BJ (cell line): ENCODE measurements around the gene ART5. TPM values are rescaled to one million over a fixed set of nuclear protein-coding genes. Genes with fewer than 3 reads are reported as not detected.

ENCODE experiments used
- CTCF ChIA-PET: fragments of 350-600 bp; formaldehyde crosslinking; extraction: SDS; loops from one replicate; lab custom pipeline; 2021; ENCODE audit warnings: antibody characterized with exemption, inconsistent platforms; lab: Yijun Ruan, JAX
- POLR2A ChIA-PET: fragments of 300-600 bp; sonication (Branson Sonifier 250); formaldehyde crosslinking; extraction: SDS; loops from one replicate; lab custom pipeline; 2021; ENCODE audit warnings: antibody characterized with exemption; lab: Charles Lee
- DNase-seq: peaks from one replicate; pipeline ENCODE4 v3.0.0-alpha.2; 2011; ENCODE audit warnings: low read depth
- H3K27me3 ChIP-seq: 2 replicates; pipeline ENCODE4 v1.6.0; 2011; ENCODE audit warnings: low read length; ENCODE audit not compliant: control insufficient read depth, insufficient read depth
- H3K36me3 ChIP-seq: 2 replicates; pipeline ENCODE4 v1.5.1; 2011; ENCODE audit warnings: low read length; ENCODE audit not compliant: control insufficient read depth, insufficient read depth
- H3K4me3 ChIP-seq: 2 replicates; pipeline ENCODE4 v1.5.1; 2011; ENCODE audit warnings: low read depth, mild to moderate bottlenecking, control low read depth, low read length
- polyA plus RNA-seq: library from polyadenylated mRNA; depleted of rRNA; stranded (reverse); fragments of >200 nt; gene quantifications from 2 replicates; pipeline ENCODE4 v1.2.3, GENCODE V29; 2011
- TF ChIP-seq, protein P1 (sequence below): IDR thresholded peaks from 2 replicates; pipeline ENCODE4 v1.5.1; 2011; ENCODE audit warnings: low read depth, mild to moderate bottlenecking, control low read depth, inconsistent platforms, low read length, moderate library complexity; ENCODE audit not compliant: insufficient read depth

Gene ART5
- polyA plus RNA-seq, 1 experiment: 0.38 TPM

DNA sequence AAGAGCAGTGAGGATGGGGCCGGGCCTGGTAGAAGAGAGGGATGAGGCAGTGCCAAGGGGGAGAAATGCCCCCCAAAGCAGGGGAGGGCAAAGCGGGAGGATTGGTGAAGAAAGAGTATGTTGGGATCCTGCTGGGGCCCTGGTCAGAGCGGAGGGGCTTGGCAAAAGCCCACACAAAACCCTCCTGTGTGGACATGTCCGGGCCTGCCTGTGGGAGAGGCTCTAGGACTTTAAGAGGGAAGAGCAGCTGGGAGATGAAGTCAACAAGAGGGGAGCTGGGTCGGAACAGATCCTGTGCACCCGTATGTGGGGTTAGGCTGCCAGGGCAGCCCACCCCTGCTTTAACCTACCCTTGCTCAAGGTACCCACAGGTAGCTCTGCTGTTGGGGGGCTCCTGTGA lies 25.8 kb downstream of the ART5 start:
- ChIA-PET POLR2A (no interaction called here), CTCF (interaction anchor here (2.7 kb wide), 1 partner anchor 192 kb away, joined by 11 read pairs; the partner anchor contains the start of gene PGAP2)
- TF ChIP-seq, protein P1, sequence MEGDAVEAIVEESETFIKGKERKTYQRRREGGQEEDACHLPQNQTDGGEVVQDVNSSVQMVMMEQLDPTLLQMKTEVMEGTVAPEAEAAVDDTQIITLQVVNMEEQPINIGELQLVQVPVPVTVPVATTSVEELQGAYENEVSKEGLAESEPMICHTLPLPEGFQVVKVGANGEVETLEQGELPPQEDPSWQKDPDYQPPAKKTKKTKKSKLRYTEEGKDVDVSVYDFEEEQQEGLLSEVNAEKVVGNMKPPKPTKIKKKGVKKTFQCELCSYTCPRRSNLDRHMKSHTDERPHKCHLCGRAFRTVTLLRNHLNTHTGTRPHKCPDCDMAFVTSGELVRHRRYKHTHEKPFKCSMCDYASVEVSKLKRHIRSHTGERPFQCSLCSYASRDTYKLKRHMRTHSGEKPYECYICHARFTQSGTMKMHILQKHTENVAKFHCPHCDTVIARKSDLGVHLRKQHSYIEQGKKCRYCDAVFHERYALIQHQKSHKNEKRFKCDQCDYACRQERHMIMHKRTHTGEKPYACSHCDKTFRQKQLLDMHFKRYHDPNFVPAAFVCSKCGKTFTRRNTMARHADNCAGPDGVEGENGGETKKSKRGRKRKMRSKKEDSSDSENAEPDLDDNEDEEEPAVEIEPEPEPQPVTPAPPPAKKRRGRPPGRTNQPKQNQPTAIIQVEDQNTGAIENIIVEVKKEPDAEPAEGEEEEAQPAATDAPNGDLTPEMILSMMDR: no peak
- Histone ChIP-seq H3K27me3 (no peaks in the 10 kb centered on the region), H3K36me3 (no peaks in the 10 kb centered on the region), H3K4me3 (no peak overlapping the region)
- no peak for DNase-seq

DNA sequence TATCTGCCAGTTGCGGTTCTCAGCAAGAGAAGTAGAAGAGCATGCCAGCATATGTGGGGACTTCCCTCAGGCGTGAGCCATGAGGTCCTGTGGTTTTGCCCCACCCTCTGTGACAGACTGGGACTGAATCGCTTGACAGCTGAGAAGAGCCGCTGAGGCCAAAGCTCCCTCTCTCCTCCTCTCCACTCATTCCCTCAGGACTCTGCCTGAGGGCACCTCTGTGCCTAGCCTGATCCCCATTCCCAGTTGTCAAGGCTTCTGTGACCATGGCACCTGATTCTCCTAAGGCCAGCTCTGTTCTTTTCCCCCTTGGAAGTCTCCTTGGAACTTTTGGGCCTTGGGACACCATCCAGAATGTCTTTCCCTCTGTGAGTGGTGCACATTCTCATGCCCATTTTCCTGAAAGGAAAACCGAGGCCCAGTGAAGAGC lies 27.0 kb downstream of the ART5 start:
- ChIA-PET CTCF (interaction anchor here (0.8 to 3.5 kb wide), 2 partner anchors 34 to 194 kb away, joined by 3 to 21 read pairs; partner anchors contain the start of gene PGAP2), POLR2A (no interaction called here)
- H3K36me3 ChIP-seq: no peaks in the 10 kb centered on the region
- no peaks in the 10 kb centered on the region for H3K27me3 ChIP-seq
- H3K4me3 ChIP-seq: no peak overlapping the region
- TF ChIP-seq, protein P1: no peak
- no peak for DNase-seq

DNA sequence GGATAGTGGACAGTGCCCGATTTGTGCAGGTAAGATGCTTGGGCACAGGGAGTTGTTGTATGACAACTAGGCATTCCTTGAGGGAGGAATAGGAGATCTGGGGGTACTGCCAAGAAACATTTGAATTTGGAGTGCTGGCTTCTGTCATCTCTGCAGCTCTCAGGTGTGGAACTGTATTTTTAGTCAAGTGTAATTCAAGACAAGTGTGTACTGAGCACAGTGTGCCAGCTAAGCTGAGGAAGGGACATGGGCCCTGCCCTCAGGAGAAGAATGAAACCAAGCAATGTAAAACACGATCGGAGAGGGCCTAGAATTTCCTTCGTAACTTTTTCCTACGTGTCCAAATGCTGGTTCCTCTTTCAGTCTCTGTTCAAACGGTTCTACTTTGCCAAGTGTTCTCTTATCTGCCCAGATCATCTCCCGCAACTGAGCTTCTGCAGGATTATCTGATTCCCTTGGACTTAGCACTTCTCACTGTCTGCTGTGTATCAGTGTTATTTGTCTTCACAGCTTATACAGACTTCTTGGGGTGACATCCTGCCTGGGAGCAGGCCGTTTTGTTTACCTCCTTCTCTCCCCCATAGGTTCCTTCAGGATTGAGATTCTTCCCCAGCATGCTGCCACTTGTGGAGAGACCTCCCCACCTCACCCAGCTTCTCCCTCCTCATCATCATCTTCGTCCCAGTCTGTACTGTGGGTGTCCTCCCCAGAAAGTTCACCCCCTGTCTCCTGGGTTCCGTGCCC lies 27.6 kb downstream of the ART5 start:
- no peak overlapping the region for H3K4me3 ChIP-seq
- TF ChIP-seq, protein P1: no peak
- DNase-seq: no peak
- ChIA-PET CTCF (interaction anchor here (0.8 to 3.5 kb wide), 3 partner anchors 34 to 227 kb away, joined by 3 to 21 read pairs (median 3); partner anchors contain the start of gene PGAP2), POLR2A (no interaction called here)
- no peaks in the 10 kb centered on the region for H3K36me3 ChIP-seq
- no peaks in the 10 kb centered on the region for H3K27me3 ChIP-seq

DNA sequence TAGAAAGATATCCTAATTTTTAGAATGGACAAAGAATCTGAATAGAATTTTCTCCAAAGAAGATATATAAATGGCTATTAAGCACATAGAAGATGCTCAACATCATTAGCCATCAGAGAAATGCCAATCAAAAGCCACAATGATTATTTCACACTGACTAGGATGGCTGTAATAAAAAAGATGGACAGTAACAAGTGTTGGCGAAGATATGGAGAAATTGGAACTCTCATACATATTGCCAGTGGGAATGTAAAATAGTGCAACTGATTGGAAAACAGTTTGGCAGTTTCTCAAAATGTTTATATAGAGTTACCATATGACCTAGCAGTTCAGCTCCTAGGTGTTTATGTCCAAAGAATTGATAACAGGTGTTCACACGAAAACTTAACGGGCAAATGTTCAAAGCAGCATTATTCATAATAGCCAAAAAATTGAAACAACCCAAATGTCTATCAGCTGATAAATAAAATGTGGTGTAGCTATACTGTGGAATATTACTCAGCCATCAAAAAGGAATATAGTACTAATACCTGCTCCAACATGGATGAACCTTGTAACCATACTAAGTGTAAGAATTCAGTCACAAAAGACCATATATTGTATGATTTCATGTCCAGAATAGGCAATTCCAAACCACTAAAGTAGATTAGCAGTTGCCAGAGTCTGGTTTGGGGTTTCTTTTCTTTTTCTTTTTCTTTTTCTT lies 29.7 kb downstream of the ART5 start:
- no peaks in the 10 kb centered on the region for H3K27me3 ChIP-seq
- no peaks in the 10 kb centered on the region for H3K36me3 ChIP-seq
- ChIA-PET POLR2A (no interaction called here), CTCF (interaction anchor here (3.5 kb wide), 1 partner anchor 196 kb away, joined by 21 read pairs; the partner anchor contains the start of gene PGAP2)
- DNase-seq: no peak
- TF ChIP-seq, protein P1: no peak
- H3K4me3 ChIP-seq: no peak overlapping the region

DNA sequence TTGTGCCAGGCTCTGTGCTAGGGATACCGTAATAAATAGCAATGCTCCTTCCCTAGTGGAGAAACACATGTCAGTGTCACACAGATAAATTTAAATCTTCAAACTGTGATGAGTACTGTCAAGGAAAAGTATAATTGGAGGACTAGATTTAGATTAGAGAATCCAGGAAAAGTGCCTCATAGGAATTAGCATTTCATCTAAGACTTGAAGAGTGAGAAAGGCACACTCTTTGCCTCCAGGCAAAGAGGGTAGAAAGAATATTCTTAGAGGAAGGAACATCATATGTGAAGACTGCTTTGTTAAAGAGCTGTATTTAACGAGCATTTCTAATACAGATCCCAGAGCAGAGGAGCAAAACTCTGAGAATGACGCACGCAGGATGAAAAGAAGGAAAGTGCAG lies 30.9 kb downstream of the ART5 start:
- no peak for DNase-seq
- no peaks in the 10 kb centered on the region for H3K36me3 ChIP-seq
- no peaks in the 10 kb centered on the region for H3K27me3 ChIP-seq
- POLR2A ChIA-PET: no interaction called here
- CTCF ChIA-PET: interaction anchor here (1.2 to 3.8 kb wide), 6 partner anchors 10 to 209 kb away, joined by 3 to 24 read pairs (median 7); partner anchors contain the start of gene PGAP2
- TF ChIP-seq, protein P1: no peak
- no peak overlapping the region for H3K4me3 ChIP-seq
